ENCODE data around the gene ARHGAP5. TPM values are rescaled to one million over a fixed set of nuclear protein-coding genes. Genes with fewer than 3 reads are reported as not detected.
A peak's percentile ranks its signal among the peaks of the same experiment; 100 is the strongest.

Gene ARHGAP5
- total RNA-seq, 2 experiments from 2014 or later: 49.7 to 50.3 TPM

DNA sequence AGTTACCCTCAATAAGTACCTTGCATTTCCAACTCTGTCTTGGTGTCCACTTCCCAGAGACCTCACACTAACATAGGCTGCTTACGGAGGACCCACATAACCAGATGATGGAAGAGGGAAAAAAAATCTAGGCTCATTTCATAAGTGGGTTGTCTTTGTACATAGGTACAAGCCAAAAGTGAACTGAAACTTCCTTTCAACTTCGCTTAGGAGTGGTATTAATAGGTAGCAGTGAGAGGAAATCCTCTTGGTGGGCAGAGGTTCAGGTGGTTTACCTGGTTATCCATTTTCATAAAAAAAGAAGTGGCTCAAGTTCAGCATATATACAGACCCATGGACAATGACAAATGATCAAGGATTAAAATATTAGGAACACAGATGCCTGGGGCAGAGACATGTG lies 88.9 kb downstream of the ARHGAP5 start:
- DNase-seq: no peak
- Mint-ChIP-seq H3K36me3 (peaks cover 2% of the 10 kb centered on the region), H3K4me3 (no peak overlapping the region), H3K27ac (no peak overlapping the region), H3K4me1 (peaks cover 7% of the 10 kb centered on the region), H3K9me3 (peaks cover 9% of the 10 kb centered on the region), H3K27me3 (no peaks in the 10 kb centered on the region)

DNA sequence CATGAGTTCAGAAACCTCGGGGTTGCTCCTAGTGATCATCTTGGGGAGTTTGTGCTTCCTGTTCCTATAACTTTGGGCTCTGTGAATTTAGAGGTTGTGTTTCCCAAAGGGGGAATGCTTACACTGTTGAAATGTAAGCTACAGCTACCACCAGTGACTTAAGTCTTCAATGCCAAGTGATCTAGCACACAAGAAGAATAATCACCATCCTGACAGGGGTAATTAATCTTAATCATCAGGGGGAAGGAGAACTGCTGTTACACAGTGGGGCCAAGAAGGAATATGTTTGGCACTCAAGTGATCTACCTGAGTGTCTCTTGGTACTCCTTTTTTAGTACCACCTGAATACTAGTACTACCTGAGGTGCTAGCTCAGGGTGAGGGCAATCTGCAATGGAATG lies 89.8 kb downstream of the ARHGAP5 start:
- DNase-seq: no peak
- Mint-ChIP-seq H3K27me3 (no peaks in the 10 kb centered on the region), H3K9me3 (peaks cover 5% of the 10 kb centered on the region), H3K36me3 (no peaks in the 10 kb centered on the region), H3K27ac (no peak overlapping the region), H3K4me3 (no peak overlapping the region), H3K4me1 (peaks cover 7% of the 10 kb centered on the region)

DNA sequence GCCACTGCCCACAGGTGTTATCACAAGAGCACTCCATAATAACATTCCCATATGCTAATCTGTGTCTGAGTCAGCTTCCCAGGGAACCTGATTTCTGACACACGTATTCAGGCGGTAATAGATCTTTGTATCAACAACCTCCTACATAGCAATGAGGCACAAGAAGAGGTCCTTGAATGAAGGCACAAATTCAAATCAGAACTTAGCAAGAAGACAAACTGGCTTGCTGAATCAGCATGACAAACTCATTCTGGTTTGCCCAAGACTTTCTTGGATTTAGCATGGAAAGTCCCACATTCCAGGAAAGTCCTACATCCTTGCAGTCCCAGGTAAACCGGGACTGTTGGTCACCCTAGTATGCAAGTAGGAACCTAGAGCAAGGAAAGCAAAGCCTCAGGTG lies 90.8 kb downstream of the ARHGAP5 start:
- Mint-ChIP-seq H3K36me3 (no peaks in the 10 kb centered on the region), H3K4me3 (no peak overlapping the region), H3K27me3 (no peaks in the 10 kb centered on the region), H3K27ac (no peak overlapping the region), H3K9me3 (peaks cover 2% of the 10 kb centered on the region), H3K4me1 (peaks cover 7% of the 10 kb centered on the region)
- no peak for DNase-seq

DNA sequence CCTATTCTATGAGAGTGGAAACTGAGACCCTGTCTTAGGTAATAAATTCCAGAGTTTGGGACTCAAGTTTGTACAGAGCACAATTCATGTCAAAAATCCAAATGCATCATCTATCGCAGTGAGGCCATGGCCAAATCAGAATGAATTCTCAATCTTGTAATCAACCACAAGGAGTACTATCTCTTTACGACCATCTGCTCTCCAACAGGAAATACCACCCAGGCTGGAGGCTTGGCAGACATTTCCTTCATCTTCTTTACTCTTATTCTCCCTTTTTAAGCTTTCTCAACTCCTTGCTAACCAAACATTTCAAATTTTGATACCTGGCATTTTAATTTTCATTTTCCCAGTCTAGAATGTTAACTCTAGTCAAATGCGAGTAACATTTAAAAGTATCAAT lies 92.1 kb downstream of the ARHGAP5 start:
- Mint-ChIP-seq H3K4me1 (peaks cover 7% of the 10 kb centered on the region), H3K36me3 (no peaks in the 10 kb centered on the region), H3K9me3 (no peaks in the 10 kb centered on the region), H3K4me3 (no peak overlapping the region), H3K27me3 (no peaks in the 10 kb centered on the region), H3K27ac (no peak overlapping the region)
- no peak for DNase-seq

DNA sequence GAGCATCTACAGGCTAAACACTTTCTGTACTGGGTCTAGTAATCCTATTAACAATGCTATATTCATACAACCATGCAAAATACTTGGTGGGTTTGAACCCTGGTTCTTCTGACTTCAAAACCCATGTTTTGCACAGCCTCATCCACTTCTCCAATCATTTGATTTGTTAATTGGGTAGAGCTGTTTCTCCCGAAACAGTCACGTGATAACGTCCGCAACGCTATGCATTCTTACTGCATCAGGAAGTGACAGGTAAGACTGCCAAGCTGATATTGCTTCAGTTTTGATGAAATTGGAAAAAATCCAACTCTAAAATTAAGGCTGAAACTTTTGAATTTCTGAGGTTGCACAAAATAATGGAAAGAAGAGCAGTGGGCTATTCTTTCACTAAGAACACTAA lies 94.4 kb downstream of the ARHGAP5 start:
- Mint-ChIP-seq H3K36me3 (no peaks in the 10 kb centered on the region), H3K27ac (no peak overlapping the region), H3K4me3 (no peak overlapping the region), H3K4me1 (peaks cover 7% of the 10 kb centered on the region), H3K27me3 (no peaks in the 10 kb centered on the region), H3K9me3 (no peaks in the 10 kb centered on the region)
- DNase-seq: no peak

DNA sequence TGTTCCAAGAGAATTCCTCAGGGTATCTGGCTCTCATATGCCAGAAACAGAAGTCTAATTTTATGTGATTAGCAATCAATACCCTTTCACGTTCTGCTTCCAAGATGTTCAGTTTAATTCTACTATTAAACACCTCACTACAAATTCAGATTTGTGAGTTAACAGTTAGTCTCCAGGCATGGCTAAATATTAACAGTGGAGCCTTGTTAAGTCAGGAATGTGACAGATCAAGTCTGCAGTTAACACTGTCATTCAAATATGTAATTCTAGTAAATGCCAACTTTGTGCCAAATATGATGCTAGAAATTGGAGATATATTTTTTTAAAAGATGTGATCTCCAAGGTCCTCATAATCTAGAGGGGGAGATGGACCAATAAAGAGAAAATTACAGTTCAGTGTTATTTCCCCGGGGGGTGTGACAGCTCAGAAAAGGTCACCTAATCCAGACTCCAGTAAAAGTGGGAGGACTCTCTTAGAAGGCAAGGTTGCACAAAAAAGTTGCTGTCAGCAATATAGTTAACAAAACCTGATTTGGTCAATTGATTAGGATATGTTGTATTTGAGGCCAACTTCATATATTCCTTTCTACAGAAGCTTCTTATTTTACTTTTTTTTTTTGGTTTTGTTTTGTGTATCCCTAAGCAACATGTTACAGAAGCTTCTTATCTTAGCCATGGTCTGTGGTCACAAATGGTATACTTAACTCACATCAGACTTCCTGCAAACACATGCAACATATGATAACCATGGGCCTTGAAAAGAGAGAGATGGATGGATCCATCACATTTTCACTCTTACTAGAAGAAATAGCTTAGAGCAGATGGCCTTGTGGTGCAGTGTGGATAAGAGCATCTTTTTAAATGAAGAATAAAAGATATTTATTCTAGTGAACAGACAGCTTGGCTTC lies 106.3 kb downstream of the ARHGAP5 start:
- H3K4me3 Mint-ChIP-seq: no peak overlapping the region
- peaks cover 3% of the 10 kb centered on the region for H3K27me3 Mint-ChIP-seq
- peaks cover 6% of the 10 kb centered on the region for H3K36me3 Mint-ChIP-seq
- DNase-seq: no peak
- H3K9me3 Mint-ChIP-seq: peaks cover 8% of the 10 kb centered on the region
- no peak overlapping the region for H3K27ac Mint-ChIP-seq
- peaks cover 7% of the 10 kb centered on the region for H3K4me1 Mint-ChIP-seq

DNA sequence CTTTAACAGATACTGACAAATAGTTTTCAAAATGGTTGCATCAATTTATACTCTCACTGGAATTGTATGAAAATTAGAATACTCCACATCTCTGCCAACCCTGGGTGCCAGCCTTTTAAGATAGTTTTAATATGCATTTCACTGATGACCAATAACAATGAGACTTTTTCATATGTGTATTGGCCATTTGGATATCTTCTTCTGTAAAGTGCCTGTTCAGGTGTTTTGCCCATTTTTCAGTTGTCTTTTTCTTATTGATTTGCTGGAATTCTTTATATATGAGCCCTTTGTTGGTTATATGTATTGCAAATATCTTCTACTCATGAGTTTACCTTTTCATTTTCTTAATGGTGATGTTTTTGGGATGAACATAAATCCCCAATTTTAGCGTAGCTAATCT lies 108.0 kb downstream of the ARHGAP5 start:
- no peak overlapping the region for H3K4me3 Mint-ChIP-seq
- H3K27ac Mint-ChIP-seq: no peak overlapping the region
- H3K9me3 Mint-ChIP-seq: peaks cover 8% of the 10 kb centered on the region
- H3K27me3 Mint-ChIP-seq: peaks cover 6% of the 10 kb centered on the region
- no peak for DNase-seq
- H3K36me3 Mint-ChIP-seq: peaks cover 2% of the 10 kb centered on the region
- H3K4me1 Mint-ChIP-seq: peaks cover 9% of the 10 kb centered on the region

DNA sequence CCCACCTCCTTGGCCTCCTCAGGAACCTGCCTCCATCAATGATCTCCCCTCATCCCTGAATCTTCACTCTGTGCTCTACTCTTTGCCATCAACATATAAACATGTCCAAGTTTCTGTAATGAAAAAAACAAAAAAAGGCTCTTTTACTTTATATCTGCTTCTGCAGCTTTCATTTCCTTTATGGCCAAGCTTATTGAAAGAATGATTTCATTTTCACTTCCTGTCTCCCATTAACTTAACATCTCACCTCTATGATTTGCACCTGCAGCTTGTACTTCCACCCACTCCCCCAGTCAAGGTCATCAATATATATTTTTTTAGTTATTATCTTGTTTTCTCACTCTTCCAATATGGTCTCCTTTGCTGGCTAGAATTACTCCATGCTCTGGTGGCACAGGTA lies 109.1 kb downstream of the ARHGAP5 start:
- Mint-ChIP-seq H3K4me1 (peaks cover 9% of the 10 kb centered on the region), H3K36me3 (peaks cover 2% of the 10 kb centered on the region), H3K4me3 (no peak overlapping the region), H3K9me3 (peaks cover 5% of the 10 kb centered on the region), H3K27me3 (peaks cover 12% of the 10 kb centered on the region), H3K27ac (peak overlapping the region; percentile 18)
- DNase-seq: no peak

DNA sequence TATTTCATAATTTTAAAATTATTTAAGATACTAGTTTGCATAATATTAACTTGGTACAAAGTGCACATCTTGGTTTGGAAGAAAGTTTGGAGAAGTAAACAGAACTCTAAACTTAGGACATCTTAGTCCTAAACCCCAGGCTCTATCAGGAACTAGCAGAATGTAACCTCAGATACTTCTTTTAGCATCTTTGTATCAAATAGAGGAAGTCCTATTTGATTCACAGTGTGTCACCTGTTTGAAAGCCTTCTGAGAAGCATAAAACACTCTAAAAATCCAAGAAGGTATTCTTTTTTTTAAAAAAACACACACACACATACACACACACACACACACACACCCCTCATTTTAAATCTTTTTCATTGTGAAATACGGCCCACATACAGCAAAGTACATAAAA lies 112.7 kb downstream of the ARHGAP5 start:
- H3K9me3 Mint-ChIP-seq: peaks cover 4% of the 10 kb centered on the region
- peaks cover 9% of the 10 kb centered on the region for H3K27me3 Mint-ChIP-seq
- no peak overlapping the region for H3K27ac Mint-ChIP-seq
- DNase-seq: no peak
- no peaks in the 10 kb centered on the region for H3K36me3 Mint-ChIP-seq
- no peak overlapping the region for H3K4me3 Mint-ChIP-seq
- H3K4me1 Mint-ChIP-seq: peaks cover 14% of the 10 kb centered on the region

DNA sequence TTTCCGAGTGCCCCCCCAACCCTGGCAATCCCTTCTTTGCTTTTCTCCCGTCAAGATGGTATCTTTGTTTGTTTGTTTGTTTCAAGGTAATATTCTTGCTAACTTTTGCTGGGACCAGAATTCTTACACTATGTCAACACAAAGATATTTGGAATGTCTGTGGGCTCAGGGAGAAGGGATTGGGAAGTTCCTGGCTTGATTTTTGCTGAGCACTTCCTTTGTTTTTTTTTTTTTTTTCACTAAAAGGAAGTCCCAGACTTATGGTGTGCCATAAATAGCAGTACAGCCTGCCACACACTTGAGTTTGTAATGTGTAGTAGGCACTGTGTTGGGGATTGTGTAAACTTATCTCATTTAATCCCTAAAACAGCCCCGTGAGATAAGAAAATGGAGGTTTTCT lies 113.6 kb downstream of the ARHGAP5 start:
- Mint-ChIP-seq H3K36me3 (no peaks in the 10 kb centered on the region), H3K9me3 (no peaks in the 10 kb centered on the region), H3K27me3 (peaks cover 9% of the 10 kb centered on the region), H3K4me3 (no peak overlapping the region), H3K4me1 (peaks cover 14% of the 10 kb centered on the region), H3K27ac (no peak overlapping the region)
- DNase-seq: no peak

DNA sequence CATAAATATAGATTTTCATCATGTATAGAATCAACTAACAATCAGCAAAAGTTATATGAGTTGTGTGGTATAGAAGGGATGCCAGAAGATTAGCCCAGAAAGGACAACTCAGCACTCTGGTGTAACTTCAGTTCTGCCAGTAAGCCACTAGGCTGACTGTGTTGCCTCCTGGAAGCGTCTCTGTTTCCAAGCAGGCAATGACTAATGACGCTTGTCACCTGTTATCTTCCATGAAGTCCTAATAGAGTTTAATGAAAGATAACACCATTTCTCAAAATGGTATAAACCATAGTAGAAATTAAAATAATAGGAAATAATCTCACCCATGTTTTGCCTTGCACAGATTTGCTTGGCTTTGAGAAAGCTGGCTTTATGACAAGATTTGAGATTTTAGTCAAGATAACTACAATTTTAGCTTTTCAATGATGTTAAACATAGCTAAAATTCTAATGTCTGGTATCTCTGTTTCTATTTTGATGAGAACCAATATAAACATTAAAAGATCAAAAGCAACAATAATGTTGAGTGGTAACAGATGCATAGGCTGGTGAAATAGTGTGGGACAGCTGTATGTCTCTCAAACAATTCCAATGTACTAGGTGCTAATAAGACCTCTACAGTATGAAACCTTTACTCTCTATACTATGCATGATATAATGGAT lies 115.7 kb downstream of the ARHGAP5 start:
- H3K36me3 Mint-ChIP-seq: no peaks in the 10 kb centered on the region
- H3K27me3 Mint-ChIP-seq: peaks cover 9% of the 10 kb centered on the region
- H3K4me1 Mint-ChIP-seq: peaks cover 10% of the 10 kb centered on the region
- no peak for DNase-seq
- no peak overlapping the region for H3K4me3 Mint-ChIP-seq
- no peak overlapping the region for H3K27ac Mint-ChIP-seq
- H3K9me3 Mint-ChIP-seq: no peaks in the 10 kb centered on the region

DNA sequence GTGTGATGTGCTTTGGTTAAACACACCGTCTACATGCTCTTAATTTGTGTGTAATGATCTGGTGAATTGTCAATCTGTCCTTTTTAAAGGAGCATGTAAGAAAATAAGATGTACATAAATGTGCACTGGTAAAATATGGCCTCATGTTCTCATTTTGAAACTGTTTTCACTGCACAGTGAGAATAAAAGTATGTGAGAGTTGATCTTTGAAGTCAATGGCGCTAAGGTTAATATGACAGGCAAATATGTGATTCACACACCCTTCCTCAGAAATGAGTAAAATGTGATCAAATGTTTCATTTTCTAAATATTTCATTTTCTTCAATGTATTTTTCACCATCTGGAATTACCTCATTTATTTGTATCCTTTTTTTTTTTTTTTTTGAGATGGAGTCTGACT lies 116.4 kb downstream of the ARHGAP5 start:
- H3K27ac Mint-ChIP-seq: no peak overlapping the region
- H3K9me3 Mint-ChIP-seq: no peaks in the 10 kb centered on the region
- H3K27me3 Mint-ChIP-seq: peaks cover 9% of the 10 kb centered on the region
- H3K4me3 Mint-ChIP-seq: no peak overlapping the region
- peaks cover 13% of the 10 kb centered on the region for H3K4me1 Mint-ChIP-seq
- H3K36me3 Mint-ChIP-seq: no peaks in the 10 kb centered on the region
- no peak for DNase-seq

DNA sequence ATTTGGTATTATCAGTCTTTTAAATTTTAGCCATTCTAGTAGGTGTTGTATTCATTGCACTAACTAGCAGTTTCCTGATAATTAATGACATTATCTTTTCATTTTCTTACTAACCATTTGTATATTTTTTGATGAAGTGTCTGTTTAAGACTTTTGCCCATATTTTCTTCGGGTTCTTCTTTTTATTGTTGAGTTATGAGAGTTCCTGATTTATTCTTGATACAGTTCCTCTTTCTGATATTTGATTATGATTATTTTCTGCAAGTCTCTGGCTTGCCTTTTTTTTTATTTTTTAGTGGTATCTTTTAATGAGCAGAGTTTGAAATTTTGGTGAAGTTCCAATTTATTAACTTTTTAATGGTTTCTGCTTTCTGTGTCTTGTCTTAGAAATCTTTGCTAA lies 118.5 kb downstream of the ARHGAP5 start:
- peaks cover 15% of the 10 kb centered on the region for H3K4me1 Mint-ChIP-seq
- no peak overlapping the region for H3K27ac Mint-ChIP-seq
- H3K27me3 Mint-ChIP-seq: peaks cover under 1% of the 10 kb centered on the region
- DNase-seq: no peak
- no peak overlapping the region for H3K4me3 Mint-ChIP-seq
- no peaks in the 10 kb centered on the region for H3K9me3 Mint-ChIP-seq
- no peaks in the 10 kb centered on the region for H3K36me3 Mint-ChIP-seq

DNA sequence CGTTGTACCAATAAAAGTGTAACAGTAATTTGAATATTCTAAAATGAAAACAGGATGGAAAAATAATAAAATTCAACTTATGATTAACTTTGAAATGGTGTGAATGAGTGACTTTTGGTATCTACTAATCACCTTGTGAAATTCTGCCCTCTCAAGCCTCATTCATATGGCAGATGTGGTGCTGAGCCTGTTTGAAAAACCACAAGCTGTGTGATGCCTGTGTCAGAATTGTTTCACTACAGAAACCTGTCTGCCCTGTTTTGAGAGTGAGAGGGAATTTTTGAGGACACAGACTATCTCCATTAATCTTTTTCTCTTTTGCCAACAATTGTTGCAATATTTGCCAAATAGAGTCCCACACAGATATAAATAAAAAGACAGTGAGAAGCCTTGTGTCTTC lies 120.8 kb downstream of the ARHGAP5 start:
- H3K36me3 Mint-ChIP-seq: no peaks in the 10 kb centered on the region
- DNase-seq: peak; percentile 6
- H3K27ac Mint-ChIP-seq: no peak overlapping the region
- H3K27me3 Mint-ChIP-seq: no peaks in the 10 kb centered on the region
- no peak overlapping the region for H3K4me3 Mint-ChIP-seq
- H3K9me3 Mint-ChIP-seq: no peaks in the 10 kb centered on the region
- H3K4me1 Mint-ChIP-seq: peaks cover 28% of the 10 kb centered on the region

DNA sequence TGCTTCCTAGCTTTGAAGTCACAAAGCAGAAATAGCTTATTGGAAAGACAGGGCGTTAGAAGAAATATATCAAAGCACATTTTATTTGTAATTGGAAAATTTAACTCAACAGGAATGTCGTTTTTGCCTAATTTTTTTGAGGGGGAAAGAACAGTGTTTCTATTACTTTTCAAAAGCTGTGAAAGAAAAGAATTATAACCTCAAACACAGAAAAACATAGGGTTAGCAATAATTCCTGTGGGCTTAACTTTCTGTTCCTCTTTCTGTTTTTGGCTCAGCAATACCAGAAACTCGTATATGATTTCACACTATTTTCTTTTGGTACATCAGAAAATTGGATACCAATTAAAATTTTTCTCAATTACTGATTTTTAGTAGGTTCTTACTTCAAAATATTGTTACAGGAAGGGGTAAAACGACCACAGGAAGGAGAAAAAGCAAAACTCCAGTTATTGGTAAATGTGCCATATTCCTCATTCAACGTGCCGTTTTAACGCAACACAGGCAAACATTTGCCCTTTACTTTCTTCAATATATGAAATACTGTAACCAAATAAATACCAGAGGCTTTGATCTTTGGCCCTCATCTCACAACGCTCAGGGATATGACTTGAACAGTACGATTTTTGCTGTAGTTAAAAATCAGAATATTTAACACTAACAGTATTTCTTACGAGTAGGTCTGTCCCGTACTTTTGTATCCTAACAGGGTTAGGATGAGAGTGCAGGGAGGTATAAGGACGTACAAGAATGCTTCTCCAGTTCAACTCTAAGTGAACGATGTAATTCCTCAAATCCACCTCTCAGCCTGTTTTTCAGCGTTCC lies 123.5 kb downstream of the ARHGAP5 start:
- H3K36me3 Mint-ChIP-seq: peaks cover 4% of the 10 kb centered on the region
- H3K27me3 Mint-ChIP-seq: peaks cover 4% of the 10 kb centered on the region
- DNase-seq: no peak
- H3K9me3 Mint-ChIP-seq: peaks cover 1% of the 10 kb centered on the region
- peak overlapping the region; percentile 100 for H3K27ac Mint-ChIP-seq
- peak overlapping the region; percentile 91 for H3K4me3 Mint-ChIP-seq
- H3K4me1 Mint-ChIP-seq: peaks cover 41% of the 10 kb centered on the region
